Measurements from ENCODE around the gene FNDC10.
"Not testable (repeated sequence)": the region's sequence is repeated elsewhere in the genome, so short reads cannot be mapped to it uniquely, and the experiment has no call there.

The FNDC10 gene

DNA sequence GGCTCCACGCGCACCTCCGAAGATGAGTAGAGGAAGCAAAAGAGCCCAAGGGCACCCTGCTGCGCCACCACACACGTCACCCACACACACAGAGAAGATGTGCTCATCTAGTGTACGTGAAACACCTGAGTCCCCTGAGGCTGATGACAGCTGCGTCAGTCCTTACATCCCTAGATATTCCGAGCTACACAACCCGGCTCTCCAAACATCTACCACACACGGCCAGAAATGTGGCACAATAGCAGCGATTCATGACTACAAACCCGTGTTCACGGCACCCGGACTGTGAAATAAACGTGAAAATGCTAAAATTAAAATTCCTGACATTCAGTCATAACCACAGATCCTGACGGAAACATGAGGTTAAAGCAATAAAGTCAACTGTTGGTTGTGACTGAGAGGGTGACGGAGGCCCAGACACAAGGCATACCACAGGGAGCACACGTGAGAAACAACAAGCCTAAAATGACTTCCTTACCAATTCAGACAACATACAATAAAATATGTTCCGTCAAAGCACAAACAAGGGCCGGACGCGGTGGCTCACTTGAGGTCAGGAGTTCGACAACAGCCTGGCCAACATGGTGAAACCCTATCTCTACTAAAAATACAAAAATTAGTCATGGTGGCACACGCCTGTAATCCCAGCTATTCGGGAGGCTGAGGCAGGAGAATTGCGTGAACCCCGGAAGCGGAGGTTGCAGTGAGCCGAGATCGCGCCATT lies 32.6 kb downstream of the FNDC10 start:
- DNase-seq (ENCODE audit: low read depth): no peak

GRCh38 chr1:1565340-1565739 lies 34.6 kb downstream of the FNDC10 start:
- no peak for DNase-seq (ENCODE audit: low read depth)

- DNase-seq (ENCODE audit: low read depth): no peak
These were observed 35.7 kb downstream of the FNDC10 start for GRCh38 chr1:1564268-1564667.

DNA sequence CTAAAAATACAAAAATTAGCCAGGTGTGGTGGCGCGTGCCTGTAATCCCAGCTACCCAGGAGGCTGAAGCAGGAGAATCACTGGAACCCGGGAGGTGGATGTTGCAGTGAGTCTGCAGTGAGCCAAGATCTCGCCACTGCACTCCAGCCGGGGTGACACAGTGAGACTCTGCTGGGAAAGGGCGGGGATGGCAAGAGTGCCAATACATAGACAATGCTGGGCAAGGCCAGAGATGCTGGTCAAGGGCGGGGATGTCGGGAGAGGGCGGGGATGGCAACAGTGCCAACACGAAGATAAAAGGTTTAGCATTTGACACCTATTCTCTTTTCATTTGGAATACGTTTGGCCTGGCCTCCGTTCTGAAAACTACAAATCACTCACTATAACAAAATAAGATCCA lies 36.2 kb downstream of the FNDC10 start:
- DNase-seq (ENCODE audit: low read depth): no peak

- DNase-seq (ENCODE audit: low read depth): no peak
These were observed 37.3 kb downstream of the FNDC10 start for GRCh38 chr1:1562556-1563195.

DNA sequence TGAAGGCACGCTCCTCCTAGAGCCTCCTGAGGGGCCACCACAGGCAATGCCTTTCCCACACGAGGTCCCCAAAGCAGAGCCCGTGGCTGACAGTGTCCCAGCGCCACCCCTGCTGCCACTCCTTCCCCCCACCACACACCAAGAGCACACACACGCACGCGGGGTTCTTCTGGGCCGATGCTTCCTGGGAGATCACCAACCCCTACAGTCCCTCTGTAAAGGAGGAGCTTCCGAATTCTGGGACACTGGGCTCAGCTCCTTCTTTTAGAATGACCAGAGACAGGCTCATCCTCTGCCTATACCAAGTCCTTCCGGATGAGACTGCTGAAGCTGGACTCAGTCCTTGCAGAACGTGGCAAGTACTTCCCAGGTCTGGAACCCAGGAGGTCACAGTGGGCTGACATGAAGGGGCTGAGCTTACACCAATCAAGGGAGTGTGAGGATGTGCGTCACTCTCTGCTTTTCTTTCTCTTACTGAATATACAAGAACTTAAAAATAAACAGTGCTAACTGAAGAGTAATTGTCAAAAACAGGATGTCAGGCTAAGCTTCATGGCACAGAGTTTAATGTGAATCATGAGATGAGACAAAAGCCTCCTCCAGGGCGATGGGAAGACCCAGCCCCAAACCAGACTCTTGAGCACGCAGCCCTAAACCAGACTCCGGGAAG lies 38.0 kb downstream of the FNDC10 start:
- no peak for DNase-seq (ENCODE audit: low read depth)

- DNase-seq (ENCODE audit: low read depth): no peak
These were observed 39.8 kb downstream of the FNDC10 start for GRCh38 chr1:1560178-1560577.

- no peak for DNase-seq (ENCODE audit: low read depth)
These were observed 40.9 kb downstream of the FNDC10 start for GRCh38 chr1:1559066-1559465.

GRCh38 chr1:1558591-1558990 lies 41.3 kb downstream of the FNDC10 start:
- no peak for DNase-seq (ENCODE audit: low read depth)

- DNase-seq (ENCODE audit: low read depth): not testable (repeated sequence)
These were observed 42.2 kb downstream of the FNDC10 start for GRCh38 chr1:1557688-1558087.

DNA sequence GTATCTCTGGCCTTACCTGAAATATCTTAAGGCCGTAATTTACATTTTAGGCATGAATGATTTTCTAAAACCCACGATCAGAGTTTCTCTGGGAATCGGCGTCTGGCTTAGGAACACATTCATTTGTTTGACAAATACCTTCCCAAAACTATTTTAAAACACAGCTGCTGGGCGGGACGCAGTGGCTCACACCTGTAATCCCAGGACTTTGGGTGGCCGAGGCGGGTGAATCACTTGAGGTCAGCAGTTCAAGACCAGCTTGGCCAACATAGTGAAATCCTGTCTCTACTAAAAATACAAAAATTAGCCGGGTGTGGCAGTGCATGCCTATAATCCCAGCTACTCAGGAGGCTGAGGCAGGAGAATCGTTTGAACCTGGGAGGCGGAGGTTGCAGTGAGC lies 43.0 kb downstream of the FNDC10 start:
- not testable (repeated sequence) for DNase-seq (ENCODE audit: low read depth)

DNA sequence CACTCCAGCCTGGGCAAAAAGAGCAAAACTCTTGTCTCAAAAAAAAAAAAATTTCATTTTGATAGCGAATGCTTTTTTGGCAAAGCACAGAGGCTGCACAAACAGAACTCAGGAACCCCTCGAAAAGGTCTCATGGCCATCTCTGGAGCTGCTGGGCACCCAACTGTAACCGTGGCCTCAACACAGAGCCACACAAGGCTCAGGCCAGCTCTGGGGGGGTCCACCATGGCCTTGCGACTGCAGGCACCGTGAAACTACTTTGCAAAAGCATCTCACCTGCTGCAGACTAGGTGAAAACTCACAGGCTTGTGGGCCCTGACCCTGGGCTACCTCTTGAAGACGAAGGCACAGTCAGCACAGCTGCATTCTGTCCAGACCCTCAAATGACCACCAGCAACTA lies 43.4 kb downstream of the FNDC10 start:
- no peak for DNase-seq (ENCODE audit: low read depth)

DNA sequence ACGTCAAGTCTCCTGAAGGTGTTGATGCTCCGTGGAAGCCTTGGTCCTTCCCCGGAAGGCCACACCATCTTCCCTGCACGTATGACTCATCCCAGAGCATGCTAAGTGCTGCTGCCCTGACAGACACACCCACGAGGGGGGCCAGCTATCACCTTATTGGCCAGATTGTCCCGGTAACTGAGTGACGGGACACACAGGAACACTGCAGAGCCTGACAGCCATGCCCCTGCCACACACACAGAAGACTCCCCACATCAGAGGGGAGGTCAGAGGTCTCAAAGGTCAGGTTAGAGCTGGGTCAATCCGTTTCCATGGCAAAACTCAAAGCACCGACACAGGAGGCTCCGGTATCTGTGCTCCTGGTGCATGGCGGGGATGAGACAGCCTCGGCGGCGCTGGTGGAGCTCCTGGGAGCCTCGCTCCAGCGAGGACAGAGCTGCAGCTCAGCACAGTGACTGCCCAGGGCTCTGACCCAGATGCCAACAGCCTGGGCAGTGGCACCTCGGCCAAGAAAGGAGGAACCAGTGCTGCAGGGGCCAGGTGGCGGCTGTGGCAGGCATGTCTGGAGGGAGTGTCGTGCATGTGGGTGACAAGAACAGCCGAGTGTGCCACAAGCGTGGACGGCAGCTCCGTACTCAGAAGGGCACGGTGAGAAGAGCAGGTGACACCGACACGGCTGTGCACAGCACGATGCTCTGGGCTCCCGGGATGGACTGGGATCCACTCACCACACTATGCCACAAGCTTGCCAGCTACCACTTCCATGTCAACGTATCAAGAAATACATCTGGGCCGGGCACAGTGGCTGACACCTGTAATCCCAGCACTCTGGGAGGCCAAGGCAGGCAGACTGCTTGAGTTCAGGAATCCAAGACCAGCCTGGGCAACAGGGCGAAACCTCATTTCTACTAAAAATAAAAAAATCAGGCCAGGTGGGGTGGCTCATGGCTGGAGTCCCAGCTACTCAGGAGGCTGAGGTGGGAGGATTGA lies 44.7 kb downstream of the FNDC10 start:
- no peak for DNase-seq (ENCODE audit: low read depth)

DNA sequence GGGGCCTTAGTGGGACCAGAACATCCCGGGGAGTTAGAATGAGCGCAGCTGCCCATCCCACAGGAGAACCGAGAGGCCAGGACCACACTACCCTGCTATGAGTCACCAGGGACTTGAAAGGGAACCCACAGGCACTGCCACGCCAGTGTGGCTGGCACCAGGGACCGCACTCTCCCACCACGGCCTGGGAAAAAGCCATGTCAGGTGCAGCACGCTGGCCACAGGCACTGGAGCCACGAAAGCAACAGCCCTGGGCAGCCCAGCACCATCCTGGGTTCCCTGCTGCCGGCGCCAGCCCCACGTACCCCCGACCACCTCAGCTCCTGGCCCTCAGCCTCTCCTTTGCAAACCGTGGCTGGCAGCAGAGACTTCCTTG lies 45.4 kb downstream of the FNDC10 start:
- DNase-seq (ENCODE audit: low read depth): no peak

DNA sequence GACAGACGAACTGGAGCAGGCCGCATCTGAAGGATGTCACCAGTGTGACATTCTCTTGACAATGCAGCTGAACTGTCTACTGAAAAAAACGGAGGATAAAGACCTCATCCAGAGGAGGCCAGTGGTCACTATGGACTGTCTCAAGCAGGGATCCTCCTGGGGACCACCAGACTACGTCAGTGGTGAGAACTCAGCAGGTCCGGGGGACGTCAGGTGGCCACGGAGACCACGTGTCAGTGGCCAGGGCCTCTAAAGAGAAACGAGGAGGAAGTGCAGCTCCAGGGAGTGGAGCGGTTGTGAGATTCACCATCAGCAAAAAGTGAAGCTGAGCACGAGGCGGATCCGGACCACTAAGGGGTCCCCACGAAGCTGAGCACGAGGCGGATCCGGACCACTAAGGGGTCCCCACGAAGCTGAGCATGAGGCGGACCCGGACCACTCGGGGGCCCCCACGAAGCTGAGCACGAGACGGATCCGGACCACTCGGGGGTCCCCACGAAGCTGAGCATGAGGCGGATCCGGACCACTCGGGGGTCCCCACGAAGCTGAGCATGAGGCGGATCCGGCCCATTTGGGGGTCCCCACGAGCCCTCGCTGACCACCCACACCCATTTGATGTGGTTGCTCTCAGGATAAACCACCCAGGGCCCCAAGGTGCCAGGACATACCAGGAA lies 46.0 kb downstream of the FNDC10 start:
- no peak for DNase-seq (ENCODE audit: low read depth)

DNA sequence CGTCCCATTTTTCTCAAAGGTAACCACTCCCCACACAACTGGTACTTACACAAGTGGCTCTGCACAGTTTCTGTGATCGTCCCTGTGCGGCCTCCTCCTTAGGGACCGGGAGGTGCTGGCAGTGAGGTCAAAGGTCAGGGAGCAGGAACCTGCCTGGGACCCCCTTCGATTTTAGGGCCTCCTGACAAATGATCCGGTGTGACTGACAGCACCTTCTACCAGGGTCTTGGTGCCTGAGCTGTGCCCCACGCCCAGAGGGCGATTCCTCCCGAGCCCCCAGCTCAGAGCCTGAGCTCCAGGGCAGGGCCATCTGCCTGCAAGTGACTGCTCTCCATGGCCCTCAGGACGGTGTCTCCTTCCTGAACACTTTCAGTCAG lies 47.7 kb downstream of the FNDC10 start:
- no peak for DNase-seq (ENCODE audit: low read depth)

DNA sequence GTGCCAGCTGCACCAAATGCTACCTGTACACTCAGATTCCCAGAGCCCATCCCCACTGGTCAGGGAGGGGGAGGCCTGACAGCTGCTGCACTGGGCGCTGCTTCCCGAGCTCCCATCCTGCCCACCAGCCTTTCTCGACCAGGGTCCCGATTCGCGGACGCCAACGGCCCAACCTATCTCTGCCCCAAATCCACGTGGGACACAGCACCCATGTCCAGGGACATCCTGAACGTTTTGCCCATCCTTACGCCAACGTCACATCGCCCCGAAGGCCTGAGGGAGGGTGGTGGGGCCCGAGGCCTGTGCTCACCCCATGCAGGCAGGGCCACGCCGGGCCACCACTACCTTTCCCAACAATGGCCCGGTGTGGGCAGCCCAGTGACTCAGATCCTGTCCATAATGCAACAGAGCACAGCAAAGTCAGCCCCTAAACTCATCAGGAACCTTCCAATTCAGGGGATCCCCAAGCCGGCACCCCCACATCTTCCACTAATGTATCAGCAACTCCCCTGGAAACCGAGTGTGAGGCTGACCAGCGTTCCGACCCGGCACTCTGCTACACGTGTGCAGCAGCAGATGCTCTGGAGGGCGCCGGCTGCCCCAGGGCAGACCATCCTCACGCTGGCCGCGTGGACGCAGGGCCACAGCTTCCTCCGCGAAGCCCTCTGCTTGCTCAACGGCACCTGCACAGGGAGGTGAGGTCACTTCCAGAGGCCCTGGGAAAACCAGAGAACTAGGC lies 48.2 kb downstream of the FNDC10 start:
- no peak for DNase-seq (ENCODE audit: low read depth)

DNA sequence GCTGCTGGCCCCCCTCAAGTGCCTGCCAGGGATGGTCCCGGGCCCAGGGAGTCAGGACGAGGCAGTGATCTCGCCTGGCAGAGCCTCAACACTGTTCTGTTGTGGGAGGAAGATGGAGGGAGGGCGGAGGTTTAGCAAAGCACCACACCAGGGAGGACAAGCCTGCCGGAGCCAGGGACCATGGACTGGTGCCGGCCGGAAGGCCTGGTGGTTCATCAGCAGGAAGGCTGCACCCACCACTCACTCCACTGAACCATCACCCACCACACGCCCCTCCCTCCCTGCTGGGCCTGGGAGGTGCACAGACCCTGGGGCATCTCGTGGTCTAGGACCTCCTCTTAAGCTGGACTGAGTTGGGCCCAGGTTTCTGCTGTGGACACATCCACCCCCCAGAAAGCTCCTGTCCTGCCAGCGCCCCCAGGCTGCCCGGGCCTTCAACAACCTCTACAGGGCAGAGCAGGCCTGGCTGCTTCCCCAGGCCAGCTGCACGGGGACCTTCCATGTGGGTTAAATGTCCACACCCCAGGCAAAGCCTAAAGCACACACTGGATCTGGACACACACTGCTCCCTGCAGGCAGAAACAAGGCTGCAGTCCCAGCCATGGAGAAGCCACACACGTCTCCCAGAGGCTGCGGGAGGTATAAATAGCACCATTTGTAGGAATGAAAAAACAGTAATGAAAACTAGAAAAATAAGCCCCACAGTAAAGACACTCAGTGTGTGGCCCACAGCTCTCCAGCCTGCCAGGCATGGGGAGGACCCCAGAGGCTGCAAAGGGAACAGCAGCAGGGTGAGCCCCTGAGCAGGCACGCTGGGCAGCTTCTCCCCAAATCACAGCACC lies 49.1 kb downstream of the FNDC10 start:
- no peak for DNase-seq (ENCODE audit: low read depth)

- no peak for DNase-seq (ENCODE audit: low read depth)
These were observed 49.8 kb downstream of the FNDC10 start for GRCh38 chr1:1550087-1550486.

DNA sequence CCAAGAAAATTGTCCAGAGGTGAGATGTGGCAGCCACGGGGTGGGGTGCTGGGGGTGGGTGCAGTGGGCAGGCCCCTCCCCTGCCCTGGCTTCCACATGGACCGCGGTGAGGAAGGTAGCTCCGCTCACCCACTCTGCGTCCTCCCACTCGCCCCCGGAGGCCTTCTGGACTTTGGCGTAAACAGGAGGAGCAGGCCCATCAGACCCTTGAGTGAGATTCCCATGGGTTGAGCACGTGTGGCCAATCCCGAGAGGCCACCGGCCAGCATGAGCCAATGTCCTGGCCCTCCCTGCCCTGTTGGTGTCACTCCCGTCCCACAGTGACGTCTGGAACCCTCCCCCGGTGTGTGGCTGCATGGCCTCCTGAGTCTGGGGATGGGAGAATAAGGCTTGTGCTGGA lies 51.3 kb downstream of the FNDC10 start:
- no peak for DNase-seq (ENCODE audit: low read depth)
